ENCODE data around the gene GJC3.

GRCh38 chr7:99943641-99944496 is 14.4 kb upstream of the GJC3 start:
- no peak for TF ChIP-seq POLR2A (IDR thresholded peaks at IDR 0.05; ENCODE audit: low read length)
- no peak for TF ChIP-seq GATA1 (IDR thresholded peaks at IDR 0.05; ENCODE audit: low read depth, low read length)
